CD8-positive, alpha-beta memory T cell (primary cell): ENCODE results near the gene NRF1. TPM values are rescaled to one million over a fixed set of nuclear protein-coding genes. Genes with fewer than 3 reads are reported as not detected.
A peak's percentile ranks its signal among the peaks of the same experiment; 100 is the strongest.

Experiments used
- CTCF ChIA-PET: fragments of 350-600 bp; sonication (Branson Sonifier 250); formaldehyde crosslinking; loops from one replicate; lab custom pipeline; 2021; ENCODE audit warnings: antibody characterized with exemption; lab: Charles Lee
- POLR2A ChIA-PET: fragments of 350-600 bp; sonication (Branson Sonifier 250); formaldehyde crosslinking; loops from one replicate; lab custom pipeline; 2021; ENCODE audit warnings: antibody characterized with exemption; lab: Charles Lee
- DNase-seq, 5 donors: peaks; one replicate each; pipeline versions ENCODE4 v3.0.0 to v3.0.0-alpha.2; 2020 to 2022; ENCODE audit warnings: mixed read lengths in 1 of 5
- H3K27ac ChIP-seq: one replicate; pipeline ENCODE4 v1.7.0; 2013; ENCODE audit warnings: low read depth, mild to moderate bottlenecking, low read length, moderate library complexity
- H3K27me3 ChIP-seq: 2 replicates; pipeline ENCODE4 v1.7.0; 2013; ENCODE audit warnings: low read length, mild to moderate bottlenecking; ENCODE audit not compliant: insufficient read depth, poor library complexity, severe bottlenecking
- H3K36me3 ChIP-seq: 2 replicates; pipeline ENCODE4 v1.7.0; 2013; ENCODE audit warnings: mild to moderate bottlenecking, low read length, moderate library complexity; ENCODE audit not compliant: insufficient read depth
- H3K4me1 ChIP-seq: 2 replicates; pipeline ENCODE4 v1.7.0; 2013; ENCODE audit warnings: mild to moderate bottlenecking, low read length, moderate library complexity; ENCODE audit not compliant: insufficient read depth
- H3K4me3 ChIP-seq: 2 replicates; pipeline ENCODE4 v1.7.0; 2013; ENCODE audit warnings: mild to moderate bottlenecking, low read length
- H3K9me3 ChIP-seq: 2 replicates; pipeline ENCODE4 v1.7.0; 2013; ENCODE audit warnings: mild to moderate bottlenecking, low read length
- H3K27ac Mint-ChIP-seq, 8 donors: one replicate each; pipeline ENCODE4 v1.8.0; 2020 to 2021; ENCODE audit warnings: mixed read lengths in 8 of 8, mild to moderate bottlenecking in 6 of 8, inconsistent platforms in 3 of 8, moderate library complexity in 3 of 8
- H3K27me3 Mint-ChIP-seq, 2 donors: one replicate each; pipeline ENCODE4 v1.8.0; 2020 to 2021; ENCODE audit warnings: mixed read lengths in 2 of 2, mild to moderate bottlenecking in 1 of 2, moderate library complexity in 1 of 2
- H3K36me3 Mint-ChIP-seq, 3 donors: one replicate each; pipeline ENCODE4 v1.8.0; 2020 to 2021; ENCODE audit warnings: mixed read lengths in 3 of 3, inconsistent platforms in 1 of 3, mild to moderate bottlenecking in 1 of 3
- H3K4me1 Mint-ChIP-seq, 3 donors: one replicate each; pipeline ENCODE4 v1.8.0; 2020 to 2021; ENCODE audit warnings: mixed read lengths in 3 of 3, inconsistent platforms in 1 of 3, mild to moderate bottlenecking in 1 of 3
- H3K4me3 Mint-ChIP-seq, 7 donors: one replicate each; pipeline ENCODE4 v1.8.0; 2020 to 2021; ENCODE audit warnings: mixed read lengths in 7 of 7, mild to moderate bottlenecking in 6 of 7, moderate library complexity in 4 of 7, inconsistent platforms in 2 of 7
- H3K9me3 Mint-ChIP-seq, 5 donors: one replicate each; pipeline ENCODE4 v1.8.0; 2020 to 2022; ENCODE audit warnings: mixed read lengths in 5 of 5, mild to moderate bottlenecking in 3 of 5, moderate library complexity in 2 of 5, inconsistent platforms in 1 of 5
- polyA plus RNA-seq: library from polyadenylated mRNA; unstranded; fragments of 300-500 nt; fragmentation: Illumina TruSeq; gene quantifications from one replicate; pipeline ENCODE4 v1.2.3, GENCODE V29; 2021
- total RNA-seq, 2 experiments: library from RNA; stranded (reverse); gene quantifications; one replicate each; pipeline ENCODE4 v1.2.3, GENCODE V29; 2021

The NRF1 gene
- total and polyA plus RNA-seq, 3 experiments from 2014 or later, result 22.6 to 23.7 (median 23.3) TPM

DNA sequence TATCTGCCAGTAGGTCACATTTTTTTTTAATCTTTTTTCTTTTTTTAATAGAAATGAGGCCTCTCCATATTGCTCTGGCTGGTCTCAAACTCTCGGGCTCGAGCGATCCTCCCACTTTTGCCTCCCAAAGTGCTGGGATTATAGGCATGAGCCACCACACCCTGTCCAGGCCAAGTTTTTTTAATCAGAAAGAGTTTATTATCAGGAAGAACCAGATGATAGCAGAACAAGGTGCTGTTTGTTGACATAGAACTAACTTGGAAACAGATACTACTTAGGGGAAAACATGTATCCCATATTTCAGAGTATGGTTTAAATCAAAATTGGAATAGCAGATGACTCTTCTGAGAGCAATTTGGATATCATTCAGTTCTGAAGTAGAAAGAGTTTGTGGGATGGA, 118.6 kb downstream of the NRF1 start:
- H3K27me3 ChIP-seq, result no peaks in the 10 kb centered on the region

DNA sequence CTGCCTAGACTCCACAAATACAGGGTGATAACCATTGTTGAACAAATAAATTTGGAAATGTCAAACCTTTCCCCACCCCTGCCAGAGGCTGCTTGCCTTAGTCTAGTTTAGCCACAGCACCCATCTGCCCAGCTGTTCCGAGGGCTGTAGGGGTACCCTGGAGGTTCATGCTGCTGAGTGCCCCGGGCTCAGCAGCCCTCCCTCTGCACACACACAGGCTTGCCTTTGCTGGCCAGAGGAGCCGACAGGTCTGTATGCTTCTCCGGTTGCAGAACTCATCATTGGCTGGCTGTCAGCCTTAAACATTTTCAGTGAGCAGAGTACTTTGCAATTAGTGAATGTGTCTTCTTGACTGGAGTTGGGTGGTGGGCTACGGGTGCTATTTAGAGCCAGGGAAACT, 122.9 kb downstream of the NRF1 start:
- Histone ChIP-seq H3K36me3 (peaks cover 19% of the 10 kb centered on the region), H3K4me1 (no peaks in the 10 kb centered on the region), H3K4me3 (no peak overlapping the region), H3K9me3 (no peaks in the 10 kb centered on the region), H3K27me3 (no peaks in the 10 kb centered on the region), H3K27ac (no peak overlapping the region)
- no peaks in the 10 kb centered on the region for H3K9me3 Mint-ChIP-seq
- H3K4me1 Mint-ChIP-seq, result no peaks in the 10 kb centered on the region
- H3K36me3 Mint-ChIP-seq, result peaks cover 9 to 78% (median 18%) of the 10 kb centered on the region in 3 donors
- H3K27ac Mint-ChIP-seq, result peak overlapping the region in 1 of 8 donors; percentile 54
- CTCF ChIA-PET, result no interaction called here
- DNase-seq, result no peak
- no peaks in the 10 kb centered on the region for H3K27me3 Mint-ChIP-seq
- H3K4me3 Mint-ChIP-seq, result no peak overlapping the region
- POLR2A ChIA-PET, result no interaction called here

More for the DNA sequence above, 118.6 kb downstream of the NRF1 start:
- POLR2A ChIA-PET, result interaction anchor here (0.7 kb wide), 1 partner anchor 579 kb away, joined by 3 read pairs; no protein-coding TSS in a partner anchor
- no peak overlapping the region for H3K4me3 Mint-ChIP-seq
- DNase-seq, result no peak
- no peaks in the 10 kb centered on the region for H3K4me1 Mint-ChIP-seq
- no peak overlapping the region for H3K27ac ChIP-seq
- H3K9me3 Mint-ChIP-seq, result no peaks in the 10 kb centered on the region
- peaks cover 9 to 87% (median 24%) of the 10 kb centered on the region in 3 donors for H3K36me3 Mint-ChIP-seq
- H3K27me3 Mint-ChIP-seq, result no peaks in the 10 kb centered on the region
- CTCF ChIA-PET, result no interaction called here
- H3K27ac Mint-ChIP-seq, result peak overlapping the region in 1 of 8 donors; percentile 55
- H3K9me3 ChIP-seq, result no peaks in the 10 kb centered on the region
- H3K4me3 ChIP-seq, result no peak overlapping the region
- no peaks in the 10 kb centered on the region for H3K4me1 ChIP-seq
- H3K36me3 ChIP-seq, result peaks cover 28% of the 10 kb centered on the region

DNA sequence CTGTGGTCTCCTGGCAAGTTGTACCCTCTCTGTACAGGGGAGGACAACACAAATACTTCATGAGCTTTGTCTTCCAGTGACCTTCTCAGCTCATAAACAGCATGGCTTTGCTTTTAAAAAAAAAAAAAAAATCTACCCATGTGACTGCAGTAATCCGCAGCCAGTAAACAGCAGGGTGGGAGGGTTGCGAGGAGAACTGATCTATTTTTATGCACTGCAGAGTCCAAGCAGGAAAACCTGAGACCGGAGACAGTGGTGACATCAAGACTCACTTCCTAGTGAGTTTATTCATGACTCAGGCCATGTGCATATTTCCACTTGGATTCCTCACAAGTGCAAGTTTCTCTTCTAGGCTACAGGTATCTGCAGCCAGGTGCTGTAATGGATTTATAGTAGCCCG, 127.9 kb downstream of the NRF1 start:
- ChIA-PET CTCF (no interaction called here), POLR2A (no interaction called here)
- Histone ChIP-seq H3K4me1 (no peaks in the 10 kb centered on the region), H3K36me3 (peaks cover 14% of the 10 kb centered on the region), H3K9me3 (no peaks in the 10 kb centered on the region), H3K27ac (no peak overlapping the region), H3K4me3 (no peak overlapping the region), H3K27me3 (no peaks in the 10 kb centered on the region)
- Mint-ChIP-seq H3K36me3 (peaks cover 0 to 74% (median 13%) of the 10 kb centered on the region in 3 donors), H3K27ac (no peak overlapping the region), H3K9me3 (no peaks in the 10 kb centered on the region), H3K4me1 (no peaks in the 10 kb centered on the region), H3K27me3 (no peaks in the 10 kb centered on the region), H3K4me3 (no peak overlapping the region)
- no peak for DNase-seq

DNA sequence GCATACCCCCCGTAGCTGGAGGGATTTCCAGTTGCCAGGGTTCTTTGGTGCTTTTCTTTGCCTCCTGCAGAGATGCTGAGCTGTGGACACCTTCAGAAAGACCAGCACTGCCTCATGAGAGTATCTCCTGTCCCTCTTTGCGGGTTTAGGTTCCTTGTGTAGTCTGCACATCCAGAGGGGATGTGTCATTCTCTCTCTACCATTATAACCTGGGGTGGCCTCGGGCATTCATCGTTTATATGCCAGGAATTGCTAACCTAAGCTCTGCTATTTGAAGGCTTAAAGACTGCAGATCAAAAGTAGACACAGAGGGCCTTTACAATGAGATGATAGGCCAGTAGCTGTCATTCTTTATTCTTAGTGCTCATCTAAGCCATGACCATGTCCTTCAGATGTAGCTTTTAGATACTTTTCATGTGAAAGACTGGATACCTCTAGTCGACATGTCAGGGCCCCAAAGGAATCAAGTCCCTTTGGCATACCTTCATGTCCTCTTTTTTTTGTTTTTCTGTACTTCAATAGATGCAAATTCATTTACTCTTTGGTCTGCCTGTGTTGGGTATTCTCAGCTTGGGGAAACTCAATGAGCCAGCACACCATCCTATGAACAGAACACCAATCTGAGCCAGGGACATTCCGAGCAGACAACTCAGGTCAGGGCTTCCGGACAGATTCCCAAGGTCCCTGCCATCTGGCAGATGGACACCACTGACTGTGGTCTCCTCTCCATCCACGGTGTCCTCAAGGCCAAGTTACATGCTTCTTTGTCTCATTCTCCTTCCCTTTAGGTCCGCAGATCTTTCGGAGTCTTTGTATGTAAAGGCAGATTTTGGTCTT, 129.3 kb downstream of the NRF1 start:
- Histone ChIP-seq H3K4me1 (no peaks in the 10 kb centered on the region), H3K27me3 (no peaks in the 10 kb centered on the region), H3K9me3 (no peaks in the 10 kb centered on the region), H3K27ac (no peak overlapping the region), H3K4me3 (no peak overlapping the region), H3K36me3 (peaks cover 10% of the 10 kb centered on the region)
- ChIA-PET CTCF (no interaction called here), POLR2A (no interaction called here)
- H3K4me3 Mint-ChIP-seq, result no peak overlapping the region
- H3K36me3 Mint-ChIP-seq, result peaks cover 0 to 73% (median 17%) of the 10 kb centered on the region in 3 donors
- H3K4me1 Mint-ChIP-seq, result no peaks in the 10 kb centered on the region
- no peaks in the 10 kb centered on the region for H3K9me3 Mint-ChIP-seq
- peak overlapping the region in 2 of 8 donors; percentile 4 to 47 for H3K27ac Mint-ChIP-seq
- no peaks in the 10 kb centered on the region for H3K27me3 Mint-ChIP-seq
- DNase-seq, result no peak

DNA sequence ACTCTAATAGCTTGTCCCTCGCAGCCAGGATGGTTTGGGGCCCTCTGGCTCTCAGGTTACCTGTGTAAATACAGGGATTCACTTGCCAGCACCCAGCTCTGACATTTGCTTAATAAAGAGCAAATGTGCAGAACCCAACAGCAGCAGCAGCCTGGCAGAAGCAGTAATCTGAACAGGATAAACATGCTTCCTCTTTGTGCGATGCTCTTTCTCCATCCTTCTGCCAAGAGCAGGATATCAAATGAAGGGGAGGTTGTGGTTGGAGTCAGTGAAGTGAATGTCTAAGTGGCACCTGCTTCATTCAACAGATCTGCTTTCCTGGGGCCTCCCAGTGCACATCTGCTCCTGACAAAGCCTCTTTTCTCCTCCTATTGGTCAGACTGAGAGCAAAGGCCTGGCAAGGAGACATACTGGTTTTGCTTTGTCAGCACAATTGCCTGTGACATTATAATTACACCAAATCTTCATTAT, 130.3 kb downstream of the NRF1 start:
- Histone ChIP-seq H3K9me3 (no peaks in the 10 kb centered on the region), H3K4me3 (no peak overlapping the region), H3K36me3 (peaks cover 10% of the 10 kb centered on the region), H3K27ac (no peak overlapping the region), H3K4me1 (no peaks in the 10 kb centered on the region), H3K27me3 (no peaks in the 10 kb centered on the region)
- ChIA-PET POLR2A (no interaction called here), CTCF (no interaction called here)
- Mint-ChIP-seq H3K27me3 (no peaks in the 10 kb centered on the region), H3K27ac (no peak overlapping the region), H3K36me3 (peaks cover 0 to 77% (median 21%) of the 10 kb centered on the region in 3 donors), H3K4me3 (no peak overlapping the region), H3K9me3 (no peaks in the 10 kb centered on the region), H3K4me1 (peaks cover 0 to 3% (median 0%) of the 10 kb centered on the region in 3 donors)
- DNase-seq, result no peak

DNA sequence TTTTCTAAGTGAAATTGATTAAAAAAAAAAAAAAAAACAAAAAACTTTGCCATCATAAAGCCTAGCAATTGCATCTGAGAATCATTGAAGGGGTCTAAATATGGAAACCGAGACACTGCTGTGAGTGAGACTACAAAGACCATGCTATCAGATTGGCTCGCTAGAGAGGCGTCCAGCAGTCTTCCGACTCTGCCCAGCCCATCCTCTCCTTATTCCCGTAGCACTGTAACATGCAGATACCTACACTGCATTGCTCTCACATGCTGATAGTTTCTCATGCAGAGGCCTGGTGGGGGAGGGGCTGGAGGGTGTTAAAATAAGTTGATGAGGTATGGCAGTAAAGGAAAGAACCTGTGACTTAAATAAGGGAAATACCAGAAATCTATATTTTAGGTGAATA, 130.7 kb downstream of the NRF1 start:
- H3K36me3 ChIP-seq, result peaks cover 10% of the 10 kb centered on the region

DNA sequence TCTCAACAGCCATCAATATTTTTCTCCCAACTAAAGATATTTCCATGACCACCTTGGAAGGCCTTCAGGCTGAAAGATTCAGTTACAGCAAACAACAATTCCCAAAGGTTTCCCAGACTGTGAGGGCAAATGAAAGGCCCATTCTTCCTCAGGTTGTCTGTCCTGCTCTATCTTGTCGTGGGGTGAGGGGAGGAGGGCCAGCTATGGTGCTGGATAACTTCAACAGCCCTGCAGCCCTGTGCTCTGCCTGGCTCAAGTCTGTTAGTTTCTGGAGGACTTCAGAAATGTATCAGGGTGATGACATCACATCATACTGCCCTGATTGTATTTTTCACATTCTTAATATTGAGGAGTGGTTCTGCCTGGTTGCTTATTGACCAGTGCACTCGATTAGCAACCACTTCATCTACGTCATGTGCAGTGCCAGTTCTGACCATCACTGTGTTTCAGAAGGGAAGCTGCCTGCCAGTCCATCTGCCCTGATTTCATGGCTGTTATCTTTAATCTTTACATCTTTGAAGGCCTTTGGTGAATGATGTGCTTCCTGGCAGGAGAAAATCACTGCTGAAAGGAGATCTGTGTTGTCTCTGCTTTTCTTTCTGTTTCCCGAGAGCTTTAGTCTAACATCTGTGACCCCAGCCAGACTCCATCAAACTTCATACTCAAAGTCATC, 135.5 kb downstream of the NRF1 start:
- no peak overlapping the region for H3K4me3 ChIP-seq
- no peak overlapping the region for H3K4me3 Mint-ChIP-seq
- peak overlapping the region in 2 of 8 donors; percentile 63 to 80 for H3K27ac Mint-ChIP-seq
- no peaks in the 10 kb centered on the region for H3K27me3 ChIP-seq
- H3K9me3 Mint-ChIP-seq, result no peaks in the 10 kb centered on the region
- no peak overlapping the region for H3K27ac ChIP-seq
- H3K27me3 Mint-ChIP-seq, result no peaks in the 10 kb centered on the region
- no peaks in the 10 kb centered on the region for H3K9me3 ChIP-seq
- H3K36me3 ChIP-seq, result peaks cover 17% of the 10 kb centered on the region
- H3K36me3 Mint-ChIP-seq, result peaks cover 0 to 76% (median 33%) of the 10 kb centered on the region in 3 donors
- CTCF ChIA-PET, result no interaction called here
- H3K4me1 Mint-ChIP-seq, result peaks cover 0 to 8% (median 0%) of the 10 kb centered on the region in 3 donors
- POLR2A ChIA-PET, result no interaction called here
- no peaks in the 10 kb centered on the region for H3K4me1 ChIP-seq
- no peak for DNase-seq

More for the DNA sequence above, 130.7 kb downstream of the NRF1 start:
- no peaks in the 10 kb centered on the region for H3K27me3 ChIP-seq
- Mint-ChIP-seq H3K4me3 (no peak overlapping the region), H3K27me3 (no peaks in the 10 kb centered on the region), H3K4me1 (peaks cover 0 to 8% (median 0%) of the 10 kb centered on the region in 3 donors), H3K9me3 (no peaks in the 10 kb centered on the region), H3K27ac (no peak overlapping the region), H3K36me3 (peaks cover 0 to 77% (median 22%) of the 10 kb centered on the region in 3 donors)
- no peaks in the 10 kb centered on the region for H3K9me3 ChIP-seq
- no peak for DNase-seq
- no peak overlapping the region for H3K27ac ChIP-seq
- CTCF ChIA-PET, result no interaction called here
- POLR2A ChIA-PET, result no interaction called here
- H3K4me3 ChIP-seq, result no peak overlapping the region
- no peaks in the 10 kb centered on the region for H3K4me1 ChIP-seq
